Keratinocyte (primary cell): ENCODE data around the gene KRTAP20-4. TPM values are rescaled to one million over a fixed set of nuclear protein-coding genes. Genes with fewer than 3 reads are reported as not detected.

Experiments used
- DNase-seq: peaks from one replicate; pipeline ENCODE4 v3.0.0-alpha.2; 2011; ENCODE audit warnings: low read depth, missing footprints, low spot score
- FAIRE-seq: peaks from 2 replicates; lab custom pipeline; 2011; peaks lifted over from hg19 to GRCh38; lab: Jason Lieb, UNC
- H2AFZ ChIP-seq: 2 replicates; pipeline ENCODE4 v1.6.0; 2012; ENCODE audit warnings: low read length, control low read depth, inconsistent platforms; ENCODE audit not compliant: control insufficient read depth
- H3K27ac ChIP-seq: 2 replicates; pipeline ENCODE4 v1.5.1; 2011; ENCODE audit warnings: low read length; ENCODE audit not compliant: control insufficient read depth, insufficient read depth
- H3K27me3 ChIP-seq: 3 replicates; pipeline ENCODE4 v1.6.0; 2011; ENCODE audit warnings: low read length; ENCODE audit not compliant: control insufficient read depth, insufficient read depth; ENCODE audit errors: extremely low read depth
- H3K36me3 ChIP-seq, 2 experiments: 2 replicates in 1 of 2; 3 replicates in 1 of 2; pipeline ENCODE4 v1.5.1; 2011; ENCODE audit warnings: low read length in 2 of 2, mild to moderate bottlenecking in 1 of 2; ENCODE audit not compliant: control insufficient read depth in 2 of 2, insufficient read depth in 2 of 2; ENCODE audit errors: extremely low read depth in 1 of 2
- H3K4me1 ChIP-seq: 3 replicates; pipeline ENCODE4 v1.5.1; 2011; ENCODE audit warnings: low read length; ENCODE audit not compliant: control insufficient read depth, insufficient read depth; ENCODE audit errors: extremely low read depth
- H3K4me2 ChIP-seq: 3 replicates; pipeline ENCODE4 v1.6.0; 2011; ENCODE audit warnings: low read depth, low read length; ENCODE audit not compliant: control insufficient read depth, insufficient read depth; ENCODE audit errors: extremely low read depth
- H3K4me3 ChIP-seq, 3 experiments: fragments of 200-600 bp in 1 of 3; sonication (generic) in 1 of 3; 2 replicates in 2 of 3; 3 replicates in 1 of 3; pipeline ENCODE4 v1.5.1; 2011 to 2016; ENCODE audit warnings: low read length in 3 of 3, mild to moderate bottlenecking in 3 of 3, control low read depth in 2 of 3, inconsistent platforms in 1 of 3, low read depth in 1 of 3, mixed read lengths in 1 of 3, mixed run types in 1 of 3, moderate library complexity in 1 of 3; ENCODE audit not compliant: control insufficient read depth in 2 of 3, insufficient read depth in 2 of 3; ENCODE audit errors: extremely low read depth in 1 of 3
- H3K79me2 ChIP-seq: 2 replicates; pipeline ENCODE4 v1.6.0; 2012; ENCODE audit warnings: low read length; ENCODE audit not compliant: control insufficient read depth, insufficient read depth
- H3K9ac ChIP-seq: 3 replicates; pipeline ENCODE4 v1.6.0; 2011; ENCODE audit warnings: low read length; ENCODE audit not compliant: control insufficient read depth, insufficient read depth; ENCODE audit errors: extremely low read depth
- H3K9me1 ChIP-seq: 3 replicates; pipeline ENCODE4 v1.6.0; 2011; ENCODE audit warnings: low read length; ENCODE audit not compliant: control insufficient read depth, insufficient read depth; ENCODE audit errors: extremely low read depth
- H3K9me3 ChIP-seq: 2 replicates; pipeline ENCODE4 v1.5.1; 2012; ENCODE audit warnings: low read depth, low read length; ENCODE audit not compliant: control insufficient read depth
- H4K20me1 ChIP-seq: 3 replicates; pipeline ENCODE4 v1.6.0; 2011; ENCODE audit warnings: low read length; ENCODE audit not compliant: control insufficient read depth, insufficient read depth; ENCODE audit errors: extremely low read depth
- CTCF ChIP-seq, 3 experiments: IDR thresholded peaks in 1 of 3; conservative IDR thresholded peaks in 1 of 3; optimal IDR thresholded peaks in 1 of 3; 2 replicates in 2 of 3; 3 replicates in 1 of 3; pipeline versions ENCODE3 to v1.5.1; 2011; ENCODE audit warnings: low read length in 3 of 3, mild to moderate bottlenecking in 3 of 3, moderate library complexity in 2 of 3, control low read depth in 1 of 3, inconsistent platforms in 1 of 3; ENCODE audit not compliant: insufficient read depth in 2 of 3; ENCODE audit errors: extremely low read depth in 1 of 3
- EZH2 ChIP-seq: IDR thresholded peaks from one replicate; pipeline ENCODE4 v1.6.1; 2012; ENCODE audit warnings: inconsistent platforms, mild to moderate bottlenecking, low read length, moderate library complexity
- dilution Hi-C: fragments of 300-500 bp; cut with MboI; formaldehyde crosslinking; loops from one replicate; pipeline ENCODE4 v1.7.0; 2020; ENCODE audit warnings: low sequenced_read_pairs; ENCODE audit not compliant: extremely low pct_ligation_motif_present
- polyA plus RNA-seq, 5 experiments: library from polyadenylated mRNA; depleted of rRNA in 3 of 5; stranded (reverse) in 3 of 5; stranded (forward) in 1 of 5; unstranded in 1 of 5; fragments of >200 nt; gene quantifications; 1 replicate in 1 of 5; 2 replicates in 3 of 5; 3 replicates in 1 of 5; pipeline versions ENCODE4 v1.2.1 to v1.2.3, GENCODE V29; 2011 to 2012; ENCODE audit warnings: missing spikeins in 2 of 5, low read depth in 1 of 5, low replicate concordance in 1 of 5

Gene KRTAP20-4
- polyA plus RNA-seq, 1 donor (not counting 4 experiments of a cell fraction or from before 2014, with no cell fraction given): not detected

GRCh38 chr21:30600787-30601186 is 19.6 kb upstream of the KRTAP20-4 start, which contains the start of gene KRTAP22-1:
TSS of gene KRTAP22-1 (plus strand) at chr21:30601087.
- H3K4me2 ChIP-seq: no peak within 1 kb of the TSS
- DNase-seq (no peak), FAIRE-seq (no peak)
- dilution Hi-C loops: no loop called here
- no peak within 1 kb of the TSS for H2AFZ ChIP-seq
- H4K20me1 ChIP-seq: no peaks in the 10 kb centered on the region
- no peaks in the 10 kb centered on the region for H3K36me3 ChIP-seq
- H3K9me1 ChIP-seq: no peaks in the 10 kb centered on the region
- TF ChIP-seq EZH2 (no peak), CTCF (optimal IDR thresholded peaks at IDR 0.05 in 1 of 3, IDR thresholded peaks at IDR 0.05 in 1 of 3, conservative IDR thresholded peaks at IDR 0.05 in 1 of 3; ENCODE audit: extremely low read depth in 1 of 3, insufficient read depth in 2 of 3, low read length in 3 of 3) (no peak)
- no peaks in the 10 kb centered on the region for H3K4me1 ChIP-seq
- no peak within 1 kb of the TSS for H3K9ac ChIP-seq
- H3K27ac ChIP-seq: no peak within 1 kb of the TSS
- H3K79me2 ChIP-seq: no peaks in the 10 kb centered on the region
- no peak within 1 kb of the TSS for H3K4me3 ChIP-seq
- H3K27me3 ChIP-seq: no peaks in the 10 kb centered on the region
- H3K9me3 ChIP-seq: no peaks in the 10 kb centered on the region

GRCh38 chr21:30605968-30606367 is 14.5 kb upstream of the KRTAP20-4 start:
- Histone ChIP-seq H3K9me1 (no peaks in the 10 kb centered on the region), H3K4me1 (no peaks in the 10 kb centered on the region), H3K36me3 (no peaks in the 10 kb centered on the region), H3K27ac (no peak overlapping the region), H3K4me2 (no peak overlapping the region), H3K9ac (no peak overlapping the region), H3K4me3 (no peak overlapping the region), H3K27me3 (no peaks in the 10 kb centered on the region), H3K79me2 (no peaks in the 10 kb centered on the region), H3K9me3 (no peaks in the 10 kb centered on the region), H4K20me1 (no peaks in the 10 kb centered on the region), H2AFZ (no peak overlapping the region)
- TF ChIP-seq CTCF (optimal IDR thresholded peaks at IDR 0.05 in 1 of 3, IDR thresholded peaks at IDR 0.05 in 1 of 3, conservative IDR thresholded peaks at IDR 0.05 in 1 of 3; ENCODE audit: extremely low read depth in 1 of 3, insufficient read depth in 2 of 3, low read length in 3 of 3) (peak in 1 of 3 experiments; percentile 10), EZH2 (no peak)
- FAIRE-seq: no peak
- no peak for DNase-seq
- dilution Hi-C loops: no loop called here
